Endodermal cell (in vitro differentiated cells): ENCODE data around the gene ACOT8. TPM values are rescaled to one million over a fixed set of nuclear protein-coding genes. Genes with fewer than 3 reads are reported as not detected.
"Not testable (repeated sequence)": the region's sequence is repeated elsewhere in the genome, so short reads cannot be mapped to it uniquely, and the experiment has no call there.

Source experiments
- DNase-seq: peaks from one replicate; pipeline ENCODE4 v3.0.0-alpha.2; 2017
- H3K27ac ChIP-seq: 2 replicates; pipeline ENCODE4 v1.5.1; 2013; ENCODE audit warnings: mild to moderate bottlenecking, low read depth, low read length, moderate library complexity
- H3K27me3 ChIP-seq: 2 replicates; pipeline ENCODE4 v1.6.1; 2013; ENCODE audit warnings: mild to moderate bottlenecking, low read length, moderate library complexity; ENCODE audit not compliant: insufficient read depth, control insufficient read depth, poor library complexity, severe bottlenecking
- H3K36me3 ChIP-seq: 2 replicates; pipeline ENCODE4 v1.7.0; 2013; ENCODE audit warnings: mild to moderate bottlenecking, low read length, moderate library complexity; ENCODE audit not compliant: control insufficient read depth, insufficient read depth
- H3K4me1 ChIP-seq: one replicate; pipeline ENCODE4 v1.7.0; 2013; ENCODE audit warnings: low read length; ENCODE audit not compliant: control insufficient read depth, insufficient read depth
- H3K4me3 ChIP-seq: 2 replicates; pipeline ENCODE4 v1.5.1; 2013; ENCODE audit warnings: mild to moderate bottlenecking, low read length, moderate library complexity
- H3K9ac ChIP-seq: 2 replicates; pipeline ENCODE4 v1.6.1; 2013; ENCODE audit warnings: mild to moderate bottlenecking, low read length, moderate library complexity; ENCODE audit not compliant: poor library complexity, severe bottlenecking; ENCODE audit errors: extremely low read depth
- H3K9me3 ChIP-seq: 2 replicates; pipeline ENCODE4 v1.6.1; 2013; ENCODE audit warnings: mild to moderate bottlenecking, low read length, moderate library complexity; ENCODE audit not compliant: control insufficient read depth
- H3K27ac Mint-ChIP-seq: 2 replicates; pipeline ENCODE4 v1.8.0; 2020; ENCODE audit warnings: mixed read lengths
- H3K27me3 Mint-ChIP-seq: 2 replicates; pipeline ENCODE4 v1.8.0; 2021; ENCODE audit warnings: mild to moderate bottlenecking, mixed read lengths; ENCODE audit not compliant: insufficient read depth
- H3K36me3 Mint-ChIP-seq: 2 replicates; pipeline ENCODE4 v1.8.0; 2020; ENCODE audit warnings: low read depth, mixed read lengths
- H3K4me1 Mint-ChIP-seq: 2 replicates; pipeline ENCODE4 v1.8.0; 2020; ENCODE audit warnings: mixed read lengths
- H3K4me3 Mint-ChIP-seq: 2 replicates; pipeline ENCODE4 v1.8.0; 2020; ENCODE audit warnings: mild to moderate bottlenecking, moderate library complexity, mixed read lengths
- H3K9me3 Mint-ChIP-seq: 2 replicates; pipeline ENCODE4 v1.8.0; 2020; ENCODE audit warnings: mild to moderate bottlenecking, mixed read lengths
- WGBS, 2 experiments: methylation state at CpG; one replicate each; pipeline versions ENCODE4 v1.1.5 to v1.1.7; 2013; ENCODE audit warnings: missing lambda C conversion rate in 2 of 2, mixed read lengths in 1 of 2; ENCODE audit not compliant: insufficient coverage in 1 of 2, insufficient read length in 1 of 2; 5-methylcytosine and 5-hydroxymethylcytosine counted together
- total RNA-seq, 2 donors: library from RNA; stranded (reverse); fragmentation: NEBNext Ultra II Directional in 1 of 2; extraction: Animal tissue kit (Norgen Biotek cat#: 25700) in 1 of 2; gene quantifications; 2 replicates in 1 of 2; 3 replicates in 1 of 2; pipeline ENCODE4 v1.2.1, GENCODE V29; 2021
- TF ChIP-seq, protein P1 (sequence below): fragments of 200-600 bp; sonication (generic); conservative IDR thresholded peaks from 2 replicates; pipeline ENCODE4 v1.5.0; 2021; ENCODE audit warnings: antibody characterized with exemption, mild to moderate bottlenecking

The ACOT8 gene
- total RNA-seq, 2 donors from 2014 or later, result 24.3 to 27.9 TPM

DNA sequence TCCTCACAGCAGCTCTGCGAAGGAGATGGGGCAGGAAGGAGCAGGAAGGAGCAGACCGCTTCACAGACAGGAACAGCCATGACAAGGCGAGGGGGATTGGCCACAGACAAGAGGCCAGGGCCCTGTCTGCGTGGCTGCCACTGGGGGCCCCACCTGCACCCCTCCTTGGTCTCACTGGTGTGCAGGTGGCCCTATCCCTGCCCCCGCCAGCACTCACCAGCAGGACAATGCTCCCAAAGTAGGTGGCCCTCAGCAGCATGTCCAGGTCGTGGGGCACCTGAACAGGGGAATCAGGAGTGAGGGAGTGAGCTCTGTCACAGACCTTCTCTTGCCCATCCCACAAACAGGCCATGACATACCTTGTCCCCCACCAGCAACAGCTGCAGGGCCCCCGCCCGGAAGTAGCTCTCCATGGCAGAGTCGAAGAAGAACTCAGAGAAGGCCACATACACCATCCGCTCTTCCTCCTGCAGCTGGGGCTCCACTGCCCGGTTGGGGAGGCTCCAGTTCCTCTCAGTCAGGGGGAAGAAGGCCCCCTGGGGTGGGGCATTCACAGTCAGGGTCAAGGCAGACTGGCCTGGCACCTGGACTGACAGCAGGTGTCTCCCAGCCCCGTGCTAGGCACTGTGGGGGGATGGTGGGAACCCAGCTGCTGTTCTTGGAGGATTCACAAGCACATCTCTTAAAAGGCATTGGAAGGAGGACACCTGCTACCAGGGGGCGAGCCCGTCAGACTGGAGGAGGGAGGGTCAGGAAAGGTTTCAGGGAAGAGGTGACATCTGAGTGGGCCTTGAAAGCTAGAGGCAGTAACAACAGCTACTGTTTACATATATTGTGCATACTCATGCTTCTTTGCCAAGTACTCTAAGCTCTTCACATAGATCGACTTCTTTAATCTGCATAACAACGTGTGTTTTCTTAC, 47.7 kb upstream of the ACOT8 start:
- Mint-ChIP-seq H3K27me3 (peaks cover 7% of the 10 kb centered on the region), H3K27ac (no peak overlapping the region), H3K4me3 (no peak overlapping the region), H3K4me1 (no peaks in the 10 kb centered on the region), H3K36me3 (peaks cover 55% of the 10 kb centered on the region), H3K9me3 (no peaks in the 10 kb centered on the region)
- Histone ChIP-seq H3K4me3 (no peak overlapping the region), H3K27me3 (no peaks in the 10 kb centered on the region), H3K27ac (no peak overlapping the region), H3K4me1 (no peaks in the 10 kb centered on the region), H3K9me3 (no peaks in the 10 kb centered on the region), H3K9ac (no peak overlapping the region), H3K36me3 (peaks cover 78% of the 10 kb centered on the region)
- TF ChIP-seq, protein P1, sequence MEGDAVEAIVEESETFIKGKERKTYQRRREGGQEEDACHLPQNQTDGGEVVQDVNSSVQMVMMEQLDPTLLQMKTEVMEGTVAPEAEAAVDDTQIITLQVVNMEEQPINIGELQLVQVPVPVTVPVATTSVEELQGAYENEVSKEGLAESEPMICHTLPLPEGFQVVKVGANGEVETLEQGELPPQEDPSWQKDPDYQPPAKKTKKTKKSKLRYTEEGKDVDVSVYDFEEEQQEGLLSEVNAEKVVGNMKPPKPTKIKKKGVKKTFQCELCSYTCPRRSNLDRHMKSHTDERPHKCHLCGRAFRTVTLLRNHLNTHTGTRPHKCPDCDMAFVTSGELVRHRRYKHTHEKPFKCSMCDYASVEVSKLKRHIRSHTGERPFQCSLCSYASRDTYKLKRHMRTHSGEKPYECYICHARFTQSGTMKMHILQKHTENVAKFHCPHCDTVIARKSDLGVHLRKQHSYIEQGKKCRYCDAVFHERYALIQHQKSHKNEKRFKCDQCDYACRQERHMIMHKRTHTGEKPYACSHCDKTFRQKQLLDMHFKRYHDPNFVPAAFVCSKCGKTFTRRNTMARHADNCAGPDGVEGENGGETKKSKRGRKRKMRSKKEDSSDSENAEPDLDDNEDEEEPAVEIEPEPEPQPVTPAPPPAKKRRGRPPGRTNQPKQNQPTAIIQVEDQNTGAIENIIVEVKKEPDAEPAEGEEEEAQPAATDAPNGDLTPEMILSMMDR, result no peak
- WGBS, 2 experiments, result 94 to 96% methylated on average over 11 to 16 of the region's 16 CpGs
- no peak for DNase-seq

DNA sequence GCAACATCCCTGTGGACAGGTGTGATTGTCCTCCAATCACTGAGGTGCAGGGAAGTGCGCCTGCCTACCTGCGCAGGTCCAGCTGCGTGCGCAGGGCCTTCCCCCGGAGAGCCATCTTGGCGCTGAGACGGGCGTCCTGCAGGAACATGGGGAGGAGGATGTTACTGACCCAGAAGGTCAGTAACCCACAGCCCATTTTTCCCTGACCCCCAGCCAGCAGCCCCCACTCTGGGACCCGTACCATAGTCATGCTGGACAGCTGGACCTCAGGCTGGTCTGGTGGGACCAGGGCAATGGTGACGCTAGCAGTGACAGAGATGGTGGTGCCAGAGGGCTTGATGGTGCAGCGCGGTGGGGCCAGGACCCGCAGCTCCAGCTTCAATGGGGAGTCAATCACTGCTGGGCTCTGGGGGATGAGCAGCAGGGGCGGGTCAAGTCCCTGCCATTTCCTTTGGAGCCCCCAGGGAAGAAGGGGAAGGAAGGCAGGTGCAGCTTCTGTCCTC, 45.1 kb upstream of the ACOT8 start:
- Mint-ChIP-seq H3K9me3 (no peaks in the 10 kb centered on the region), H3K27ac (no peak overlapping the region), H3K4me3 (no peak overlapping the region), H3K27me3 (peaks cover 3% of the 10 kb centered on the region), H3K4me1 (no peaks in the 10 kb centered on the region), H3K36me3 (peaks cover 61% of the 10 kb centered on the region)
- Histone ChIP-seq H3K36me3 (peaks cover 79% of the 10 kb centered on the region), H3K9me3 (no peaks in the 10 kb centered on the region), H3K4me3 (no peak overlapping the region), H3K9ac (no peak overlapping the region), H3K27me3 (no peaks in the 10 kb centered on the region), H3K4me1 (no peaks in the 10 kb centered on the region), H3K27ac (no peak overlapping the region)
- TF ChIP-seq, protein P1, result no peak
- WGBS, 2 experiments, result 95 to 98% methylated on average over 8 to 14 of the region's 14 CpGs
- no peak for DNase-seq

DNA sequence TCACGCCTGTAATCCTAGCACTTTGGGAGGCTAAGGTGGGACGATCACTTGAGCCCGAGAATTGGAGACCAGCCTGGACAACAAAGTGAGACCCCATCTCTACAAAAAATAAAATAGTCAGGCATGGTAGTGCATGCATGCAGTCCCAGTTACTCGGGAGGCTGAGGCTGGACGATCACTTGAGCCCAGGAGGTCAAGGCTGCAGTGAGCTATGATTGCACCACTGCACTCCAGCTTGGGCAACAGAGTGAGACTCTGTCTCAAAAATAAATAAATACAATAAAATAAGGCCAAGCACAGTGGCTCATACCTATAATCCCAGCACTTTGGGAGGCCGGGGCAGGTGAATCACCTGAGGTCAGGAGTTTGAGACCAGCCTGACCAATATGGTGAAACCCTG, 44.1 kb upstream of the ACOT8 start:
- 90 to 93% methylated on average over 5 to 6 of the region's 6 CpGs for WGBS, 2 experiments

More for the DNA sequence above, 44.1 kb upstream of the ACOT8 start:
- H3K27me3 Mint-ChIP-seq, H3K9me3 Mint-ChIP-seq, H3K4me3 Mint-ChIP-seq, H3K27ac Mint-ChIP-seq, H3K27me3 ChIP-seq, DNase-seq, H3K27ac ChIP-seq, H3K9me3 ChIP-seq, H3K4me3 ChIP-seq, H3K4me1 ChIP-seq, H3K9ac ChIP-seq, H3K4me1 Mint-ChIP-seq: not testable (repeated sequence)
- H3K36me3 Mint-ChIP-seq, result peaks cover 63% of the 10 kb centered on the region
- H3K36me3 ChIP-seq, result peaks cover 78% of the 10 kb centered on the region
